GM12873 (cell line): Measurements from ENCODE around the gene ATOSB.

Source experiments
- TF ChIP-seq, protein P1 (sequence below): IDR thresholded peaks from 2 replicates; pipeline ENCODE4 v1.5.1; 2012; ENCODE audit warnings: low read depth, mild to moderate bottlenecking, moderate library complexity, low read length, control low read depth; ENCODE audit not compliant: insufficient read depth; ENCODE audit errors: missing control alignments

Gene ATOSB

DNA sequence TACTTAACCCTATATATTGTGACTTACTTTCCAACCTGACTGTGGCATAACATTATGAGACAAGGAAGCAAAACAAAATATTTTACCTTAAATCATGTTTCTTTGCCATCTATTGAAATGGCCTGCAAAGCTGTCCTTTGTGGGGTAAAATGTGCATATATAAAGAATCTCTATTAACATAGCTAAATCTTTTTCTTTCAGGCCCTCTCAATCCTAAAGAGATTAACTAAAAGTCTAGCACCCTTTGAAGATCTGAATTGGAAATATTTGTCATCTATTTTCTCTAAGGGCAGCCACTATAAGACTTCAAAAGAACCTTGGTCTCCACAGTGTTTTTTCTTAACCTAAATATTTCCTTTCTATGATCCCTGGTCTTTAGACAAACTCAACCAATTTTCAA lies 41.1 kb upstream of the ATOSB start:
- TF ChIP-seq, protein P1, sequence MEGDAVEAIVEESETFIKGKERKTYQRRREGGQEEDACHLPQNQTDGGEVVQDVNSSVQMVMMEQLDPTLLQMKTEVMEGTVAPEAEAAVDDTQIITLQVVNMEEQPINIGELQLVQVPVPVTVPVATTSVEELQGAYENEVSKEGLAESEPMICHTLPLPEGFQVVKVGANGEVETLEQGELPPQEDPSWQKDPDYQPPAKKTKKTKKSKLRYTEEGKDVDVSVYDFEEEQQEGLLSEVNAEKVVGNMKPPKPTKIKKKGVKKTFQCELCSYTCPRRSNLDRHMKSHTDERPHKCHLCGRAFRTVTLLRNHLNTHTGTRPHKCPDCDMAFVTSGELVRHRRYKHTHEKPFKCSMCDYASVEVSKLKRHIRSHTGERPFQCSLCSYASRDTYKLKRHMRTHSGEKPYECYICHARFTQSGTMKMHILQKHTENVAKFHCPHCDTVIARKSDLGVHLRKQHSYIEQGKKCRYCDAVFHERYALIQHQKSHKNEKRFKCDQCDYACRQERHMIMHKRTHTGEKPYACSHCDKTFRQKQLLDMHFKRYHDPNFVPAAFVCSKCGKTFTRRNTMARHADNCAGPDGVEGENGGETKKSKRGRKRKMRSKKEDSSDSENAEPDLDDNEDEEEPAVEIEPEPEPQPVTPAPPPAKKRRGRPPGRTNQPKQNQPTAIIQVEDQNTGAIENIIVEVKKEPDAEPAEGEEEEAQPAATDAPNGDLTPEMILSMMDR: no peak

DNA sequence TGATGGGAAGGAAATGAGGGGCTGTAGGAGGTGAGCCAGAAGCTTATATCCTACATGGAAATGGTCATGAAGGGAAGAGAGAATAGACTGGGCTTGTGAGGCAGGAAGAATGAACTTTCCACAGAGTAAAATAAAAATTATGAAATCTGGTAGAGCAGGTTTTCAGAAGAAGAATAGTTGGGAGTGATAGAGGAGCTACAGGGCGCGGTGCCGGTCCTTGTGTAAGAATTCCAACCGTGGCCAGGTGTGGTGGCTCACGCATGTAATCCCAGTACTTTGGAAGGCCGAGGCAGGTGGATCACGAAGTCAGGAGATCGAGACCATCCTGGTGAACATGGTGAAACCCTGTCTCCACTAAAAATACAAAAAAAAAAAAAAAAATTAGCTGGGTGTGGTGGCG lies 37.3 kb upstream of the ATOSB start:
- TF ChIP-seq, protein P1: no peak

DNA sequence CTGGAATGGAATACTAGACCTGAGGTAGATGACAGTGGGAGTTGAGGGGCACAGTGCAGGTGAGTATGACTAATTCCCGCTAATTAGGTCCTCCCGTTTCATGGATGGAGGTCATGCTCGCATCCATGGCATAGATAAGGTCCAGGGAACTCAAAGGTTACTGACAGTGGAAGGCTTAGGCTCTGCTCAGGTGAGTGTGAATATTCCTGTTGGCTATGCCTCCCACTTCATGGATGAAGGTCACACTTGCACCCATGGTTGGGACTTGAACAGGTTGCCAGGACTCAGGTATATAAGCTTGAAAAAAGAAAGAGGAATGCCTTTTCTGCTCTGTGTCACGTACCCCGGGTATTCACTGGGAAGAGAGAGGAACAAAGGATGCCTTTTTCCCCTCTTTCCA lies 26.4 kb upstream of the ATOSB start:
- TF ChIP-seq, protein P1: no peak

DNA sequence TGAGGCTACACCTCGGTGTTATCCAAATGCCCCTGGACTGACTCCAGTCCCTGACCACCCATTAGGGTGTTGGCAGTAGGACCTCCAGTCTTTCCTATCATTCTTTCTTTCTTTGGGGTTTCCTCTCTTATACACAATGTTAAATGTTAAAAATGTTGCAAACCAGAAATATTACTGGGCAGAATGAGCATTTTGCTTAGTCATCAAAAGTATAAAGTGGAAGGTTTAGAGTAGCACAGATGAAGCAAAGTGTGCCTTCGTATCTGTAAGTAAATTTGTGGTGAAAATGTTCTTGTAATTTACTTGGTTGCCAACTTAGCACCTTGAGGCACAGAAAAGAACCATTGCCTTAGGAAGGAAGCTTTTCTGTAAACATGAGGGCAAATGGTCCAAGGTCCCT lies 24.4 kb upstream of the ATOSB start:
- TF ChIP-seq, protein P1: no peak

DNA sequence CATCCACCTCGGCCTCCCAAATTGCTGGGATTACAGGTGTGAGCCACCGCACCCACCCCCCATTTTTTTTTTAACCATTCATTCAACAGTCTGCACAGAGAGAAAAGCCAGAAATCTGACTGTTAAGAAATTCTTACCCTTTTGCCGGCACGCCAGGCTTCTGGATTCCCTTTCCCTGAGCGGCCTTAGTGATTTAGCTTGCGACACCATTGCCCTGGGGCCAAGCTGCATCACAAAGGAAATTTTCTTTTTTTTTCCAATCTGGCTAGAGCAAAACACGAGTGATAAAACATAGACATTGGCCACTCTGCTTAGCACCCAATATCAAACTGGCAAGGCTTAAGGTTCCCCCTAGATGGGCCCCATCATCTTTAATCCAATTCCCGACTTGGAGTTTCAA lies 21.2 kb upstream of the ATOSB start:
- TF ChIP-seq, protein P1: no peak

DNA sequence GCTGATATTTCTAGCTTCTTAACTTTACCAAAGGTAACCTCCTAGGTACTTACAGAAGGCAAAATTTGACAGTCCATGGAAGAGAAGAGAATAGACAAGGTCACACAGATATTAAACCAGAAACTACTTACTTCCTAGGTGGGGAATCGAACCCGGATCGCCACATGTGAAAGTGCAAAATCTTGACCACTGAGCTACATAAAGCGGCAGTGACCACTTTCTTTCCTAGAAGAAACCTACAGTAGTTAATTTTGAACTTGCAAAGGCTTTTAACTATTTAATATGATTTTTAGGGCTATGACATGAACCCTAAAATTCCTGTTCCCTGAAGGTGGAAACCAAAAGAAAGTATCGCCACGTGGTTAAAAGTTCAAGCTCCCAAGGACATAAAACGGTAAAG lies 20.3 kb upstream of the ATOSB start:
- TF ChIP-seq, protein P1: no peak

DNA sequence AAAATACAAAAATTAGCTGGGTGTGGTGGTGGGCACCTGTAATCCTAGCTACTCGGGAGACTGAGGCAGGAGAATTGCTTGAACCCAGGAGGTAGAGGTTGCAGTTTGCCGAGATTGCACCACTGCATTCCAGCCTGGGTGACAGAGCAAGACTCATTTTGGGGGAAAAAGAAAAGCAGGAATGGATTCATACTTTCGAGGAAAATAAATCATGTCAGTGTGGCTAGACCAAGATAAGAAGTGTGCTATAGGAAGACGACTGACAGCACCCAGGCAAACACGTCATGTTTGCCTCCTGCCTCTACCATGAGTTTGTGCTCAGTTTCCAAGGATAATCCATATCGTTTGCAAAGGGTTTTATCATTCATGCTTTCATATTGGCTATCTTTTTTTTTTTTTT lies 19.3 kb upstream of the ATOSB start:
- TF ChIP-seq, protein P1: no peak
